Fibroblast of mammary gland (primary cell): ENCODE results near the gene OSMR.

ENCODE experiments used
- DNase-seq: peaks from one replicate; pipeline ENCODE4 v3.0.0-alpha.2; 2010; ENCODE audit warnings: low read depth
- H3K4me3 ChIP-seq: 2 replicates; pipeline ENCODE4 v1.5.1; 2011; ENCODE audit warnings: low read depth, mild to moderate bottlenecking, low read length, moderate library complexity; ENCODE audit not compliant: control insufficient read depth
- TF ChIP-seq, protein P1 (sequence below): conservative IDR thresholded peaks from 2 replicates; pipeline ENCODE4 v1.5.1; 2011; ENCODE audit warnings: low read depth, low read length, inconsistent platforms; ENCODE audit not compliant: control insufficient read depth, insufficient read depth

Gene OSMR

GRCh38 chr5:38885208-38885607 is 39.4 kb downstream of the OSMR start:
- no peak for DNase-seq
- TF ChIP-seq, protein P1, sequence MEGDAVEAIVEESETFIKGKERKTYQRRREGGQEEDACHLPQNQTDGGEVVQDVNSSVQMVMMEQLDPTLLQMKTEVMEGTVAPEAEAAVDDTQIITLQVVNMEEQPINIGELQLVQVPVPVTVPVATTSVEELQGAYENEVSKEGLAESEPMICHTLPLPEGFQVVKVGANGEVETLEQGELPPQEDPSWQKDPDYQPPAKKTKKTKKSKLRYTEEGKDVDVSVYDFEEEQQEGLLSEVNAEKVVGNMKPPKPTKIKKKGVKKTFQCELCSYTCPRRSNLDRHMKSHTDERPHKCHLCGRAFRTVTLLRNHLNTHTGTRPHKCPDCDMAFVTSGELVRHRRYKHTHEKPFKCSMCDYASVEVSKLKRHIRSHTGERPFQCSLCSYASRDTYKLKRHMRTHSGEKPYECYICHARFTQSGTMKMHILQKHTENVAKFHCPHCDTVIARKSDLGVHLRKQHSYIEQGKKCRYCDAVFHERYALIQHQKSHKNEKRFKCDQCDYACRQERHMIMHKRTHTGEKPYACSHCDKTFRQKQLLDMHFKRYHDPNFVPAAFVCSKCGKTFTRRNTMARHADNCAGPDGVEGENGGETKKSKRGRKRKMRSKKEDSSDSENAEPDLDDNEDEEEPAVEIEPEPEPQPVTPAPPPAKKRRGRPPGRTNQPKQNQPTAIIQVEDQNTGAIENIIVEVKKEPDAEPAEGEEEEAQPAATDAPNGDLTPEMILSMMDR = no peak
- H3K4me3 ChIP-seq = no peak overlapping the region

GRCh38 chr5:38888041-38888440 is 42.2 kb downstream of the OSMR start:
- no peak for DNase-seq
- H3K4me3 ChIP-seq = no peak overlapping the region
- TF ChIP-seq, protein P1 = no peak

GRCh38 chr5:38889424-38889823 is 43.6 kb downstream of the OSMR start:
- no peak for DNase-seq
- no peak overlapping the region for H3K4me3 ChIP-seq
- TF ChIP-seq, protein P1 = no peak

DNA sequence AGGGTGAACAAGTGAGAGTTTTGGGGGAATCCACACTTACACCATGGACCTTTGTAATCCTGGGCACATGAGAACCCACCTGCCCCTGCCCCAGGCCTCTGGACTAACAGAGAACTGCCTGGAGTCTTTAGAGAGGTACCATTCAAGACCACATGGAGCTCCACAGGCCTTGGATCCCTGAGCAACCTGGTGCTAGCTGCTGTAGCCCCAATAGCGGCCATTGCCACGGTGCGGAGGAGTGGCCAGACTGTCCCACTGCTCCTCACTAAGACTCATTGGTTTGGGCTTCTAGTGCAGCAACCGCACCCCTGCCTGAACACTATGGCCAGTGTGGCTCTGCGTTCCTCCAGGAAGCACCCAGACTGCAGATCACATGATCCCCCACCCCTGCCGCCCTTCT is 45.8 kb downstream of the OSMR start:
- TF ChIP-seq, protein P1 = no peak
- no peak for DNase-seq
- H3K4me3 ChIP-seq = no peak overlapping the region

GRCh38 chr5:38892363-38892762 is 46.6 kb downstream of the OSMR start:
- DNase-seq = no peak
- H3K4me3 ChIP-seq = no peak overlapping the region
- TF ChIP-seq, protein P1 = no peak

DNA sequence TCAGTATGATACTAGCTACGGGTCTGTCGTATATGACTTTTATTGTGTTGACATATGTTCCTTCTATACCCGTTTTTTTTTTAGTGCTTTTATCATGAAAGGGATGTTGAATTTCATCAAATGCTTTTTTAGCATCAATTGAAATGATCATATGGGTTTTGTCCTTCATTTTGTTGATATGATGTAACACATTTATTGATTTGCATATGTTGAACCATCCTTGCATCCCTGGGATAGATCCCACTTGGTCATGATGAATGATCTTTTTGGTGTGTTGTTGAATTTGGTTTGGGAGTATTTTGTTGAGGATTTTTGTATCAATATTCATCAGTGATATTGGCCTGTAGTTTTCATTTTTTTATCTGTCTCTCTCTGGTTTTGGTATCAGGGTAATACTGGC is 50.9 kb downstream of the OSMR start:
- no peak overlapping the region for H3K4me3 ChIP-seq
- DNase-seq = no peak
- TF ChIP-seq, protein P1 = no peak

DNA sequence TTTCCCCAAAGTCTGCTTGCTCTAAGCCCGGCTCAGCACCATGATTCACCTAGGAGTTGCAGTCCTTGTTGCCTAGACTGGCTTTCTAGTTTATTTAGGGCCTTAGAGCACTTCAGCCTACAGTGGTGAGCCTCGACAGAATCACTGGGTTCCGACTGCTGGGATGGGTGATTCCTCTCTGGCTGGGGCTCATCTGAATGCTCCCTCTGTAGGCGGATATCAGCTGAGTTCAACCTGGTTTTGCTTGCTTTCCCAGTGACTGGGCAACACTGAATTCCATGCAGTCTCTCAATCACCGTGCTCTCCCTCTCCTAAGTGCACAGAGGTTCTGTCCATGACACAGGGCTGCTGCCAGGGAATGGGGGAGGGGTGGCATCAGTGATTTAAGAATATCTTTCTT is 54.1 kb downstream of the OSMR start:
- TF ChIP-seq, protein P1 = no peak
- no peak for DNase-seq
- H3K4me3 ChIP-seq = no peak overlapping the region
